Middle frontal gyrus (tissue), 1 donor: ENCODE results near the gene DUSP3.

Source experiments
- DNase-seq: peaks from one replicate; pipeline ENCODE4 v3.0.0-alpha.2; 2015; ENCODE audit warnings: low spot score; ENCODE audit errors: extremely low spot score

DUSP3 gene

DNA sequence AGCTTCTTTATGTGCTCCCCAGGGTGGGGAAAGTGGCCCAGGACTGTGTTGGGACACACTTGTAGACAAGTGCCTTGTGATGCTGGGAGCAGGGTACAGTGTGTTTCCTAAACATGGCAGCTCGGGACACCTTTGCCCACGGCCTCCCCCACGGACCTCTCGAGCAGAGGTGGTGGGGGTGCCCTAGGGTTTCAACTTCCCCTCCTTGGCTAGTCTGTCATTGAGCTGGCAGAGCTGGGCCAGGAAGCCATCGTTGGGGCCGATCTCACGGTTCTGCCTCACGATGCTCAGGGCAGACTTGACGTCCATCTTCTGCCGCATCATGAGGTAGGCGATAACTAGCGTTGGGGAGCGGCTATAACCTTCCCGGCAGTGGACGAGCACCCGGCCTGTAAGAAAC, 9.4 kb downstream of the DUSP3 start:
- DNase-seq = no peak

DNA sequence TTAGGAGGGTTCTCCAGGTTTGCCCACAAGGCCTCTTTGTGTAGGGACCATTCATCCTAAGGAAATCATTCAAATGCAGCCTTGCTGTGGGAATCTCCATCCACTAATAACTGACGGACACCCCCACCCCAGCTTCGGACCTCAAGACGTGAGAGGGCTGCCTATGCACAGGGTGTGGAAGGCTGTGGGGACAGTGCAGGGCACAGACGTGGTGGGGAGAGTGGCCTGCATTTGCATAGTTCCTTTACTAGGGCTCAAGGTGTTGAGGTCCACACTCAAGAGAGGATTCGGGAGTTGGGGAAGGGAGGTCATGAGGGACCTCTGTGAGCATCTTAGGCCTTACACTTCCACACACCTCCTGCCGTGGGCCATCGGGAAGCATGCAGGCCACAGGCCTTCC, 9.8 kb downstream of the DUSP3 start:
- no peak for DNase-seq

DNA sequence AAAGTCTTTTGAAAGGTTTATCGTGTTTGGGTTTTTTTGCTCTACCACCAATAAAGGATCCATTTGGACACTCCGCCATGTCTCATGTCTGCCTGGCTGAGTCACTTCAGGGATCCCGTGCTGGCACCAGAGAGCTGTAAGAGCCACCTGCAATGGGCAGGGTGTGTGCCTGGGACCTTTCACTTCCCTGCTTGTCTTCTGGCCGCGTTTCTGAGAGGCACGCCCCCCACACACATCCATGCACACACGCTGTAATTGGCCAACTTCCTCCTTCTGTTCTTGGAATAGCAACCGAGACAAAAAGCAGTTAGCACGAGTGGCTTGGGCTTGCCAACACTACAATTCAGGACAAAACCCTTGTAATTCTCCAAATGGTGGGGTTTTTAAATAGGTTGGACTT, 10.4 kb downstream of the DUSP3 start:
- no peak for DNase-seq

DNA sequence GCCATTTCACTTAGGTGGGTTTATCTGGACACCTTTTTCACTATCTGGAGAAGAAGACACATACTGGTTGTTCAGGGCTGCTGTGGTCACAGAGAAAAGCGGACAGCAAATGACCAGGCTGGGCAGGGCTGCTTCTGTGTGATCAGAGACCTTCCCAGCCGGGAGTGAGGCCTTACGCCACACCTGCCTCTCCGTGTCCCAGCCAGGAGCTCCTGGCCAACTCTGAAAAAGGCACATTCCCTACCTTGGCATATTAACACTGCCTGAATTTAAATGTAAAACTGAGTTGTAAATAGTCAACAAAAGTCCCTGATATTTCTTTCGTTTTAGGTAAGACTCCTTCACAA, 11.1 kb downstream of the DUSP3 start:
- DNase-seq = no peak

DNA sequence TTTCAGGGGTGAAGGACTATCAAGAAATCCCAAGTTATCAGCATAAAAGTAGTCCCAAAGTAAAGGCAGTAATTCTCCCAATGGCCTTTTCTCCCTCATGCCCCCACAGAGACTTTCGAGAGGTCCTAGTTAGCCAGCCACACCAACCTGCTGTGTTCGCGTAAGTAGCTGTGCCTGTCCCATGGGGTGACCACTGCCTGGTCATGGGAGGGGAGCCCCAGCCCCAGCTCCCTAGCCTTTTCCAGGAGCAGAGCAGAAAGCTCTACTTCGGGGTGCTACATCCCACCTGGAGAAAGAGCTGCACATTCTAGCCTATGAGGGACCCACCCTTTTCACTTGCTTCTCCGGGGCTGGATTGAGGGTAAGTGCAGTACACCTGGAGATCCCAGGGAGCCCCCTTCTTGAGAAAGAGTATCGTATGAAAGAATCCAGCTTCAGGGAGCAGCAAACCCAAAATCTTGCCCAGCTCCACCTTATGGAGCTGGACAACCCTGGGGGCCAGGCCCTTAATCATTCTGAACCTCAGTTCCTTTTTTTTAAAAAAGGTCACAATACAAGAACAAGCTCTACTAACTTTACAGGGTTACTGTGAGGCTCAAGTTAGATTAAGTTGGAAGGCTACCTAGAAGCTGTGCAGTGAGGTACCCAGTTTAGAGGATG, 11.6 kb downstream of the DUSP3 start:
- DNase-seq = no peak

DNA sequence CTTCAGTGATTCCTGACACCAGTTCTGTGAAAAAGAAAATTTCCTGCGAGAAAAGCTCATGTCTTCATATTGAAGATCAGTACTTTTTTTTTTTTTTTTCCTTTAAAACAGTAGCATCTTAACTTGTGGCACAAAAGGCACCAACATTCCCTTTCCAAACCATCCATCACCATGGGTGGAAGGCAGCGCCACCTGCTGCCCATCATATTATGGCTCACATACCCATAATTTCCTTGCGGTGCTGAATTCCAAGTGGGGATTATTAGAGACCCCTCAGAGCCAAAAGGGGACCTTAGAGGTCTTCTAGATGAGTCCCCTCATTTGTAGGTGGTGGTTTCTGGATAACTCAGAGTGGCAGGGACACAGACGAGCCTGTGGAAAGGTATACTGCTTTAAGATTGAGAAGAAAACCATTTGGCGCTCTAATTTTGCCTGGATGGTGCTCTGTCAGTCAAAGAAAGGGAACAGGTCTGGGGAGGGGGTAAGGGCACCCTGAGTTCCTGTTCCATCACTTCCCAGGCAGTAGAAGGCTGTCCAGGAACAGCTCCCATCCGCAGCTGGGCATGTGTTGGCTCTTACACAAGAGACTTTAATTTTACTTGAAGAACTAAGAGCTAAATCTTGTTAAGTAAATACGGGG, 12.2 kb downstream of the DUSP3 start:
- peak; percentile 6 for DNase-seq

DNA sequence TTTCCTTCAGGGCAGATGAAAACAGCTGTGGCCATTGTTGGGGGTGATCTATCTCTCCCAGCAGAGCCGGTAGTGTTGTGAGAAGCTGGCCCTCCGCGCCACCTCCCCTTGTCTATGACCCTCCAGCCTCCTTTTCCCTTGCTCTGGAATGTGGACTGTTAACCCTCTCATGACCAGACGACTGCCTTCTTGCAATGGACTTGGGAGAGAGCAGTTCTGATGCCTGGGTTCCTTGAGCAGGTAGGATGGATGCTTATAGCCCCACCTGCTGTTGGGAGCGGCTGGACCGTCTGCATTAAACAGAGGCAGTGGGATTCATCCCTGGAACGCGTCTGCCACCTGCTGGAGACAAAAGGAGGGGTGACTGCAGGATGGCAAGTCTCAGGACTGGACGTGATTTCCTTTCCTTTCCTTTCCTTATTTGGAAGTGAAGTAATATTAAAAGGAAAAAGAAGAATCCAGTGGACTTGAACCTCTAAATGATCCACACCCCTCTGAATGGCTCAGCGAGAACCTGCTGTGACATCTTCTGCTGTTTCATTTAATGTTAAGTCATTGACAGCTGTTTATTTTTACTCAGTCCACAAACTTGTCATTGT, 18.4 kb downstream of the DUSP3 start:
- DNase-seq = peak; percentile 78

DNA sequence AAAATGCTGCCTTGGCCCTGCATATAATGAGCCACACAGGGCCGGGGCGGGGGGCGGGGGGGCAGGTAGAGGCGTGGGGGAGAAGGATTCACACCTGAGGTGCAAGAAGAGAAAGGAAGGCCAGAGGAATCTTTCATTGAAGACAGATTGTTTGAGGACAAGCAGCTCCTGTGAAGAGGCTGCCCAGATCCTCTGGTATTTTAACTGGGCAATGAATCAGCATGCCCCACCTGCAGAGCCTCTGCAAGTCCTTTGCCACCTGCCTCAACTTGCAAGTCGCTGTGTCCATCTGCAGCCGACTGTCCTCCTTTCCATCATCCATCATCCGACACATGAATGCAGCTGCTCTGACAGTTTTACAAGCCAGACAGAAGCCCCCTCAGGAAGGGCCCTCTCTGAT, 18.9 kb downstream of the DUSP3 start:
- DNase-seq = no peak

DNA sequence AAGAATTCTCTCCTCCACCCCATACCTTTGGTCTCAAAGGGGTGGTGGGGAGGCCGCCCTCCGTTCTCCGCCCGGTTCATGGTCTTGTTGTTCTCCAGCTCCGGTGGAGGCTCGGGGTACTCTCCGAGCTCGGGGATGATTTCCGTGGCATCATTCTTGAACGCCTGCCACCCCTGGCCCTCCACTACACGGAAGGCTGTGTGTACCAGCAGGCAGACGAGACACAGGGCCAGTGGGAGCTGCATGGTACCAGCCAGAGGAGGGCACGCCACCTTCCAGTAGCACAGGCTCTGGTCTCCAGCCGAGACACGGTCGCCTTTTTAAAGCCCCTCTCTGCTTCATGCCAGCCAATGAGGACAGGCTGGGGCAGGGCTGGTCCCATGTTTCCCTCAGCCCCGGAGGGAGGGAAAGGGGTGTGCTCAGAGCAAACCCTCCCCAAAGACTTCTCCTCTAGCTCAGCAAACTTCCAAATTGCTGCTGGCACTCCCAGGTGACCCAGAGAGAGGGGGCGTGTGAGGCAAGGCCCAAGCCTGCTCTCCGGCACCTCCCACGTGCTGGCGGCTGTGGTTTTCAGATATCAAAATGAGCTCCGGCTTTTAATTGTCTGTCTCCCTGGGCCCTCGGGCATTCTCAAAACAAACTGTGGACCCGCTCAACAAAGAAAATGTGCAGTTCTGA, 20.1 kb downstream of the DUSP3 start, which contains the start of gene SOST:
Gene SOST (minus strand): TSS at position 295 of the 678 bp plus-strand sequence. CDS start 50 bp downstream, at position 245.
- no peak for DNase-seq

DNA sequence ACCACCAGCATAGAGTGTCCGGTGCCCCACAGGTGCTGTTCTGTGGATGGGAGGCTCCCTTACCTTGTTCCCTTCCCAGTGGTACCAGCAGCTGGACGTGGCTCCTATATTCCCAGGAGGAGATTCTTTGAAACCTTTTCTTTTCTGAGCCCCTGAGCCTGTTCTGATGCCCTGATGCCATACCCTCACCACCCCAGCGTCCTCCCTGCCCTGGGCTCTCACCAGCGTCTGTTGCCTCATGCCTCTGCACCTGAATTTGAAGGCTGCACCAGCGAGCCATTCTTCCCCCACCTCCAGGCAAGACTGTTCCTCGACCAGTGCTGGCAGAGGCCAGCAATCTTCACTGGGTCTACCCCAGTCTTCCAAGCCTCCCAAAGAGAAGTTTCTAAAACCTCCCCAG, 20.7 kb downstream of the DUSP3 start:
- no peak for DNase-seq

DNA sequence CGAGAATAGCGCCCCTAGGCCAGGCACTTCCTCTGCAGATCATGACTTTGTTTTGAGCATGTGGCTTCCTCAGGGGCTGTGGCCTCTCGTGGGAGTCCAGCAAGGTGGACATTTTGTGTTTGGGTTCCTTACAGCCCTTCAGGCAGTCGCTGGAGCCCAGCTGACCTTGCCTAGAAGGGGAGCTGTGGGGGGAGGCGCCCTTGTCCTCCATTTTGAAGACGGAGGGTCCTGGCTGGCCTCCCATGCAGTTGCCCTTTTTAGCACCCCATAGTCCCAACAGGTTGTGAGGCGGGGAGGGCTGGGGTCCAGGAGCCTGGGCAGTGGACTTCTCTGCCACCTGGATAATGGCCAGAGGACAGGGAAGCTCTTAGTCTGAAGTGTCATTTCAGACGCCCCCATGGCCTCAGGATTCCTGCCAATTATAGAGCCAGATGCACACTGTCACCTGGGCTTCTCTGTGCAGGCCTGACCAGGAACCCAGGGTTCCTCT, 21.6 kb downstream of the DUSP3 start:
- no peak for DNase-seq

DNA sequence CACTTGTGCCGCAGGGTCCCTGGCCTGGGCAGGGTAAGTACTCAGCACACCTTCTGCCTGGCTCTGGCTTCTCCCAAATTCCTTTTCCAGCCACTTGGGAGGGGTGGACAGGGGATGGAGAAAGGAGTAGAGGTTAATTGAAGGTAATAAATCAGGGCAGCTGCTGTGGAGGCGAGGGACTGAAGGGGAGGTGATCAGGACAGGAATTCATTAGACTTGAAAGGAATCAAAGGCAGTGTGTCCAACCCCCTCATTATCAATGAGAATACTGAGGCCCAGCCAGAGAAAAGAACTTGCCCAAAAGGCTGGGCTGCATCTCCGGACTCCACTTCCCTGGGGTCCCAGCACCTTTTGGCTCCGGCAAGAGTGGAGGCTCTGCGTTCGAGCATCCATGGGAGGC, 22.6 kb downstream of the DUSP3 start:
- DNase-seq = no peak

DNA sequence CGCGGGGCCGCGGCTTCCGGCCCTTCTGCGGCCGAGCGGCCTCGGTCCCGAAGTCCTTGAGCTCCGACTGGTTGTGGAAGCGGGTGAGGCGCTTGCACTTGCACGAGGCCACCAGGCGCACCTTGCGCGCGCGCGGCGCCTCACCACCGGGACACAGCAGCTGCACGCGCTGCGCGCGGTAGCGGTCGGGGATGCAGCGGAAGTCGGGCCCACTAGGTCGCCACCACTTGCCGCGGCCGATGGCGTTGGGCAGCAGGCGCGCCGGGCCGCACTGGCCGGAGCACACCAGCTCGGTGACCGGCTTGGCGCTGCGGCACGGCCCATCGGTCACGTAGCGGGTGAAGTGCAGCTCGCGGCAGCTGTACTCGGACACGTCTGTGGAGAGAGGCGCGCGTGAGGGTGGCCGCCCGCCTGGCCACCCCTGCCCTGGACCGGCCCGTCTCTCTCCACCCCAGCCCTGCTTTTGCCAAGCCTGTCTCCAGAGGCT, 23.3 kb downstream of the DUSP3 start:
- no peak for DNase-seq

DNA sequence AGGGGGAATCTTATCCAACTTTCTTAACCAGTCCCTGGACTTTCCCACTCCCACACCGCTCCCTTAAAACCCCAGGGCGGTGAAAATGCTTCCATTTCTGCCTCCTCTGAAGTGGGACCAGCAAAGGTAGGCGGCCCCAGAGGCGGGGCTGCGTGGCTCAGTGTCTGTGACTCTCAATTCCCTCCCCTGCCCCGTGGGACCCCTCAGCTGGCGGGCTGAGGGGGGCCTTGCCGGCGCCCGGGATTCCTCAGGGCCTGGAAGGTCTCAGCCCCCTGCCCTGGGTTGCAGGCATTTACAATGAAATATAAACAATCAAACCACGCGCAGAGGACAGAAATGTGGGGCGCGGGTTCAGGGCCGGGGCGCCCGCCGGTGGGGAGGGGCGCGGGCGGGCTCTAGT, 23.8 kb downstream of the DUSP3 start:
- no peak for DNase-seq

DNA sequence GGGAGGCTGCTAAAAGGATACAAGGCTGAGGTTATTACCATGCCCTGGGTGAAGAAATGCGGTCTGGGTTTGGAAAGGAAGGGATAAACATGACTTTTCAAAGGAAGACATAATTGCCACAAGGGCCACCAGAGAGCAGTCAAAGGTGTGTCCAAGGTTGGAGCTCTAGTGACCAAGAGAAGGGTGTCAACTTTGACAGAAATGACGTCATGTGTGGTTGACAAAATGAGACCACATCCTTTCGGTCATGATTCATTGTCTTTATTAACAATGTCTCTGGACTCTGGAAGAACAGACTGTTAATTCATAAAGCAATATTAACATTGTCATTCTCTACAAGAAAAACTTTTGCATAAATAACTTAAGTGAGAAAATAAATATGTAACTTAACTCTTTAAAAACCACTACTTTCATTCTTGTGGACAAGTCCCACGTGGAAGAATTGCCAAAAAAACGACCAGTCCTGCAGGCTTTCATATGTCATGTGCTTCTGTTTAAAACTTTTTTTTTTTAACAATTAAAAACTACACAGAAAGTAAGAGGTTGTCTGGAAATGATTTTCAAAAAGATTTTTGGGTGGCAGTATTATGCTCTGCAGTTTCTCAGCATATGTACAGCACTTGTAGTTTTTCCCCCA, 25.2 kb downstream of the DUSP3 start:
- no peak for DNase-seq

DNA sequence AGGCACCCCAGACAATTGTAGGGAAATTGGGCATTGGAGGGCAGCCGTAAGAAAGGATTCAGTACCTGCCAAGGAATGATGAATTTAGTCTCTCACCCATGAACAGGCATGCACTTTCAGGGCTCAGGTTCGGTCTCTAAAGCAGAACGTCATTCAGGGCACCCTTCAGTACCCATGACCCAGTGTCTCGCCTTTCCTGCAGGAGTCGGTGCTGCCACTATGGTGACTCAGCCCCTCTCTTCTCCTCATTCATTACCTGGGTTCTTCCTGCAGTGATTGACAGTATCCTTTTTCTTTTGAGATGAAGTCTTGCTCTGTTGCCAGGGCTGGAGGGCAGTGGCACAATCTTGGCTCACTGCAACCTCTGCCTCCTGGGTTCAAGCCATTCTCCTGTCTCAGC, 28.6 kb downstream of the DUSP3 start:
- DNase-seq = no peak

DNA sequence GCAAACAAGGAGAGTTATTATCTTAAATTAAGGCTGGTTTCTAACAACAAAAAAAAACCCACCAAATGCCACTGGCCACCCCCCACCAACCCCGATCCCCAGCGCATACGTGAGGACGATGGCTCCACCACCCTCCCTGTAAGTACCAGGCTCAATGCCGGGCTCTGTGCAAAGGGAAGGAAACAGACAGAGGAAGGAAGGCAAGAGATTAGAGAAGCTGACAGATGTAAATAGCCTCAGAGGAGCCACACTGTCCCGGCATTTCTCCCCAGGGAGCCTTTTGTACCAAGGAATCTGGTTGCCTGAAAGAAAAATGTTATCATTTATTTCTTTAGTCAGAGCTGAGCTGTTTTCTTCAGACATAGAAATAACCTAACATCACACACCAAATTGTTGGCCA, 33.2 kb downstream of the DUSP3 start:
- DNase-seq = no peak

DNA sequence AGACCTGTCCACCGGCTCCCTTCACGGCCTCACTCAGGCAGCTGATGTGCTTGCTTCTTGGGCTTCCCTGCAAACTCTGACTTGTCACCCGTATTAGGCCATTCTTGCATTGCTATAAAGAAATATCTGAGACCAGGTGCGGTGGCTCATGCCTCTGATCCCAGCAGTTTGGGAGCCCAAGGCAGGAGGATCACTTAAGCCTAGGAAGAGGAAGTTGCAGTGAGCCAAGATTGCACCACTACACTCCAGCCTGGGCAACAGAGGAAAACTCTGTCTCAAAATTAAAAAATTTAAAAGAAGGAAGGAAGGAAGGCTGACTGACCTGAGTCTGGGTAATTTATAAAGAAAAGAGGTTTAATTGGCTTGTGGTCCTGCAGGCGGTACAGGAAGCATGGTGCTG, 37.1 kb downstream of the DUSP3 start:
- no peak for DNase-seq

DNA sequence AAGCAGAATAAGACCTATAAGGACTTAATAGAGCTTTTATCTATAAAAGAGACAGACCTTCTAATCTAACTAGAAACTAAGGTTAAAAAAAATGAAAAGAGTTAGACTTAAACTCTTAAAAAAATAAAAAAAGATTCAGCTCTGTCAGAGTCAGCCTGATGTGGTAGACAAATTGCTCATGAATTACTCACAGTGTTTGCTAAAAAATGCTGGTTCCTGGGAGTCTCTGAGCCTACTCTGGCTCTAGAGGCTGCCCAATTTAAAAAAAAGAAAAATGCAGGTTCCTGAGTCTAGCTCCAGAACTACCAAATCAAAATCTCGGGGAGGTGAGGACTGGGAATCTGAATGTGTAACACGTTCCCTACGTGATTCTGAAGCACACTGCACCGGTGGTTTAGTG, 38.2 kb downstream of the DUSP3 start:
- no peak for DNase-seq

DNA sequence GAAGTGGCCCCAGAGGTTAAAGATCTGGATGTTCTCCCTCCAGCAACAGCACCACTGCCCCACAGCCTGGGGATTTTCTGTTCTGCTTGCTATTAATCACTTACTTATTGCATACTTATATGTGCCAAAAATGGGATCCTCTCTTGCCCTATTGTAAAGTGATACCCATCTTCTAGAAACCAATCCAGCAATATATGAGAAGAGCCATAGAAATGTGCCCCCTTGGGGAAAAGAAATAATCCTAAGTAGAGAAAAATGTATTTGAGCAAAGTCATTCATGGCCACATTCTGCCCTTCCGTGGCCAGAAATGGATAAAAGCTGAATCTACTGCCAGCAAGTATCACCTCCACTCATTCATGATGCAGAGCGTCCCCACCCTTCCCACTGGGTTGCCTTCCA, 41.1 kb downstream of the DUSP3 start:
- no peak for DNase-seq

DNA sequence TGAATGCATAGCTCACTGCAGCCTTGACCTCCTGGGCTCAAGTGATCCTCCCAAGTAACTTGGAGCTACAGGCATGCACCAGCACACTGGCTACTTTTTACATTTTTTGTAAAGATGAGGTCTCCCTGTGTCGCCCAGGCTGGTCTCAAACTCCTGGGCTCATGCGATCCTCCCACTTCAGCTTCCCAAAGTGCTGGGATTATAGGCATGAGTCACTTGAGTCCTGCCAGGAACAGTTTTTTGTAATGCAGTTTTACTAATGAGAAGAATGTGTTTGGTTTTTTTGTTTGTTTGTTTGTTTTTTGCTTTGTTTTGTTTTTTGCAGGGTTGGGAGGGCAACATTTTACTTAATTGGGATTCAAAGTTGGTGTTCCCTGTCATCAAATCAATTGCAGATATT, 42.4 kb downstream of the DUSP3 start:
- no peak for DNase-seq

DNA sequence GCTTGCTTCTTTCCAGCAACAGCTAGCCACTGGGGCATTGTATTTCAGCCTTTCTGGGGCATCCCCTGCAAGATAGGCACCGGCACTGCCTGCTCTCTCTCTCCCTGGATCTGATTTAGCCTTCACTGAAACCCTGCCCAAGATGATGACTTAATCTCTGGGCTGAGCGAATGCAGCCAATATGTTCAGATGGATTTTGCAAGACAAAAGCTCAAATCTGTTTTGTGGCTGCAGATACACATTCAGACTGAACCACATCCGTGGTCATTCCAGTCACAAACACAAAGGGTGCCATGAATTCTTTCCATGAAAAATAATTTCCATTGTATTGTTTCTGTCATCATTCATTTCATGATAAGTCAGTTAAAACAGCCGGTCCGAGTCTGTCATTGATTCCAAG, 44.4 kb downstream of the DUSP3 start:
- no peak for DNase-seq
